ENCODE data around the gene COX7A2L.

The COX7A2L gene

GRCh38 chr2:42366411-42366810 is 5.4 kb upstream of the COX7A2L start:
- Histone ChIP-seq H3K27me3 (ENCODE audit: control insufficient read depth in 1 of 2, insufficient read depth in 2 of 2, low read length in 2 of 2) (no peaks in the 10 kb centered on the region), H3K4me3 (ENCODE audit: low read length in 2 of 2) (no peak overlapping the region), H3K9ac (ENCODE audit: low read length in 2 of 2) (no peak overlapping the region), H3K36me3 (ENCODE audit: control insufficient read depth in 2 of 2, insufficient read depth in 2 of 2, low read length in 2 of 2) (no peaks in the 10 kb centered on the region), H3K9me3 (ENCODE audit: control insufficient read depth in 2 of 2, low read length in 2 of 2) (no peaks in the 10 kb centered on the region), H3K4me1 (ENCODE audit: control insufficient read depth, insufficient read depth, low read length) (no peaks in the 10 kb centered on the region), H3K27ac (ENCODE audit: low read length) (no peak overlapping the region)

GRCh38 chr2:42364658-42365057 is 3.6 kb upstream of the COX7A2L start:
- Histone ChIP-seq H3K27ac (ENCODE audit: low read length) (no peak overlapping the region), H3K27me3 (ENCODE audit: control insufficient read depth in 1 of 2, insufficient read depth in 2 of 2, low read length in 2 of 2) (no peaks in the 10 kb centered on the region), H3K4me1 (ENCODE audit: control insufficient read depth, insufficient read depth, low read length) (peaks cover 7% of the 10 kb centered on the region), H3K4me3 (ENCODE audit: low read length in 2 of 2) (no peak overlapping the region), H3K36me3 (ENCODE audit: control insufficient read depth in 2 of 2, insufficient read depth in 2 of 2, low read length in 2 of 2) (no peaks in the 10 kb centered on the region), H3K9me3 (ENCODE audit: control insufficient read depth in 2 of 2, low read length in 2 of 2) (no peaks in the 10 kb centered on the region), H3K9ac (ENCODE audit: low read length in 2 of 2) (no peak overlapping the region)

DNA sequence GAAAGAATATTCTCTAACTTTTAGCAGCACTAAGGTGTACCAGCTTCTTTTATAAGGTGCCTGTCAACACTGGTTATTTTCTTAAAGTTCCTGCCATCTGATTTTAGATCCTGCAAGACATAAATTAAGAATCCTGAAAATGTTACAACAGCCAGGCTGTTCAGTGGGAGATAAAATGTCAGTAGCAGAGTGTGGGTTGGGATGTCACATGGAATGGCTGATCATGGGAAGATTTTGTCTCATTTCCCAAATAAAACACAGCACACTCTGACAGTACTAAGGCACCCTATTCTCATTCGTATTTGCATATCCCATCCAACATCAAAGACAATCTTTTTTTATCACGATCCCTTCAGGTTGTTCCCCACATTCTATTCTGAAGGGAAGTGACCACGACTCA is 2.4 kb upstream of the COX7A2L start:
- H3K27me3 ChIP-seq (ENCODE audit: control insufficient read depth in 1 of 2, insufficient read depth in 2 of 2, low read length in 2 of 2): no peaks in the 10 kb centered on the region
- H3K9me3 ChIP-seq (ENCODE audit: control insufficient read depth in 2 of 2, low read length in 2 of 2): no peaks in the 10 kb centered on the region
- H3K4me3 ChIP-seq (ENCODE audit: low read length in 2 of 2): no peak overlapping the region
- no peak overlapping the region for H3K27ac ChIP-seq (ENCODE audit: low read length)
- H3K36me3 ChIP-seq (ENCODE audit: control insufficient read depth in 2 of 2, insufficient read depth in 2 of 2, low read length in 2 of 2): no peaks in the 10 kb centered on the region
- H3K4me1 ChIP-seq (ENCODE audit: control insufficient read depth, insufficient read depth, low read length): peaks cover 14% of the 10 kb centered on the region
- H3K9ac ChIP-seq (ENCODE audit: low read length in 2 of 2): no peak overlapping the region

DNA sequence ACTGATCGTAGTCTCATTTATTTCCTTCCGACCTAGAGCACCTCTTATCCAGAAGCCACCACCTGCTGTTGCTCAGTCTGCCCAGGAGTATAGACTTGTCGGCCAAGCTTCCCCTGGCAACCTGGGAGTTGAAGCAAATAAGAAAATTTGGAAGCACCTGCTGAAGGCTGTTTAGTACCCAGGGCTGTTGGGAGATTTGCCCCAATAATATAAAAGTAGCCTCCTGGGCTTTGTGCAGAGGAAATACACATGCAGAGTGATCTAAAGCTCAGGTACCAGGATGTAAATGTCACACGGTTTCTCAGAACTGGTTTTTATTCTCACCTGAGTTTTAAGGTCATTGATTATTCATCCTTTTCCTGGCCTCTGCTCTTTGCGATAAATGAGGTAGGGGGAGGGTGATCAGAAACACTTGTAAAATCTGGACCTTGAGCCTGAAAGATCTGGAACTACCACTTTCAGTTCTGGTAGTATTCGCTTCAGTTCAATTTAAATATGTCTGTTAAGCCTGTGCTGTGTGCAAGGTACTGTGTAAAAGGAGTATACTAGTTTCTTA is 789 bp upstream of the COX7A2L start:
- Histone ChIP-seq H3K9me3 (ENCODE audit: control insufficient read depth in 2 of 2, low read length in 2 of 2) (no peaks in the 10 kb centered on the region), H3K4me3 (ENCODE audit: low read length in 2 of 2) (peak overlapping the region; percentile 71 to 99), H3K27me3 (ENCODE audit: control insufficient read depth in 1 of 2, insufficient read depth in 2 of 2, low read length in 2 of 2) (no peaks in the 10 kb centered on the region), H3K27ac (ENCODE audit: low read length) (peak overlapping the region; percentile 46), H3K4me1 (ENCODE audit: control insufficient read depth, insufficient read depth, low read length) (peaks cover 18% of the 10 kb centered on the region), H3K9ac (ENCODE audit: low read length in 2 of 2) (peak overlapping the region; percentile 75), H3K36me3 (ENCODE audit: control insufficient read depth in 2 of 2, insufficient read depth in 2 of 2, low read length in 2 of 2) (no peaks in the 10 kb centered on the region)

DNA sequence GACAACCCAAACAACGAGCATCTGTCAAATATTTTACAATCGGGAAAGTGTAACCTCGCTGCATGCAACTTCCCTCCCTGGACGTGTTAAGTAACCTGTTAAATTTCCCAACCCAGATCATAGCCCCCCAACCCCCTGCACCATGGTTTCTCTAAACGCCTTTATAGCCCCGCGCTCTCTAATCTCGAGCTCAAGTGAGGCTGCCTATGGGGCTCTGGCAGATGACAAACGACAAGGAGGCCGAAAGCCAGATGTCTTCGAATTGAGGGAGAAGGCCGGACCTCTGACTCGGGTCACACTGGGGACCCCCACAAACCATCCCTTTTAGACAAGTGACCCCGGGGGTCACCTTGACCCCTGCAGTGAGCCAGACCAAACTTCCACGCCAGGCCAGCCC is 526 bp downstream of the COX7A2L start:
- no peaks in the 10 kb centered on the region for H3K36me3 ChIP-seq (ENCODE audit: control insufficient read depth in 2 of 2, insufficient read depth in 2 of 2, low read length in 2 of 2)
- peak overlapping the region; percentile 88 to 99 for H3K4me3 ChIP-seq (ENCODE audit: low read length in 2 of 2)
- peaks cover 18% of the 10 kb centered on the region for H3K4me1 ChIP-seq (ENCODE audit: control insufficient read depth, insufficient read depth, low read length)
- no peaks in the 10 kb centered on the region for H3K9me3 ChIP-seq (ENCODE audit: control insufficient read depth in 2 of 2, low read length in 2 of 2)
- peak overlapping the region; percentile 98 for H3K9ac ChIP-seq (ENCODE audit: low read length in 2 of 2)
- H3K27ac ChIP-seq (ENCODE audit: low read length): peak overlapping the region; percentile 92
- no peaks in the 10 kb centered on the region for H3K27me3 ChIP-seq (ENCODE audit: control insufficient read depth in 1 of 2, insufficient read depth in 2 of 2, low read length in 2 of 2)

- Histone ChIP-seq H3K9ac (ENCODE audit: low read length in 2 of 2) (peak overlapping the region; percentile 98), H3K4me1 (ENCODE audit: control insufficient read depth, insufficient read depth, low read length) (peaks cover 18% of the 10 kb centered on the region), H3K4me3 (ENCODE audit: low read length in 2 of 2) (peak overlapping the region; percentile 88 to 99), H3K27me3 (ENCODE audit: control insufficient read depth in 1 of 2, insufficient read depth in 2 of 2, low read length in 2 of 2) (no peaks in the 10 kb centered on the region), H3K27ac (ENCODE audit: low read length) (no peak overlapping the region), H3K36me3 (ENCODE audit: control insufficient read depth in 2 of 2, insufficient read depth in 2 of 2, low read length in 2 of 2) (no peaks in the 10 kb centered on the region), H3K9me3 (ENCODE audit: control insufficient read depth in 2 of 2, low read length in 2 of 2) (no peaks in the 10 kb centered on the region)
Observed at GRCh38 chr2:42359965-42360483, 993 bp downstream of the COX7A2L start.

GRCh38 chr2:42359304-42359964 is 1.6 kb downstream of the COX7A2L start:
- H3K36me3 ChIP-seq (ENCODE audit: control insufficient read depth in 2 of 2, insufficient read depth in 2 of 2, low read length in 2 of 2): no peaks in the 10 kb centered on the region
- peaks cover 18% of the 10 kb centered on the region for H3K4me1 ChIP-seq (ENCODE audit: control insufficient read depth, insufficient read depth, low read length)
- no peaks in the 10 kb centered on the region for H3K9me3 ChIP-seq (ENCODE audit: control insufficient read depth in 2 of 2, low read length in 2 of 2)
- peak overlapping the region; percentile 98 for H3K9ac ChIP-seq (ENCODE audit: low read length in 2 of 2)
- H3K27ac ChIP-seq (ENCODE audit: low read length): no peak overlapping the region
- no peaks in the 10 kb centered on the region for H3K27me3 ChIP-seq (ENCODE audit: control insufficient read depth in 1 of 2, insufficient read depth in 2 of 2, low read length in 2 of 2)
- H3K4me3 ChIP-seq (ENCODE audit: low read length in 2 of 2): peak overlapping the region; percentile 88 to 99

- Histone ChIP-seq H3K4me1 (ENCODE audit: control insufficient read depth, insufficient read depth, low read length) (peaks cover 4% of the 10 kb centered on the region), H3K9ac (ENCODE audit: low read length in 2 of 2) (no peak overlapping the region), H3K4me3 (ENCODE audit: low read length in 2 of 2) (no peak overlapping the region), H3K27ac (ENCODE audit: low read length) (no peak overlapping the region), H3K36me3 (ENCODE audit: control insufficient read depth in 2 of 2, insufficient read depth in 2 of 2, low read length in 2 of 2) (peaks cover 6 to 9% of the 10 kb centered on the region in 2 donors), H3K9me3 (ENCODE audit: control insufficient read depth in 2 of 2, low read length in 2 of 2) (no peaks in the 10 kb centered on the region), H3K27me3 (ENCODE audit: control insufficient read depth in 1 of 2, insufficient read depth in 2 of 2, low read length in 2 of 2) (no peaks in the 10 kb centered on the region)
Observed at GRCh38 chr2:42353792-42354429, 7.1 kb downstream of the COX7A2L start.

GRCh38 chr2:42351864-42352263 is 9.2 kb downstream of the COX7A2L start:
- H3K4me3 ChIP-seq (ENCODE audit: low read length in 2 of 2): no peak overlapping the region
- H3K9me3 ChIP-seq (ENCODE audit: control insufficient read depth in 2 of 2, low read length in 2 of 2): no peaks in the 10 kb centered on the region
- no peaks in the 10 kb centered on the region for H3K4me1 ChIP-seq (ENCODE audit: control insufficient read depth, insufficient read depth, low read length)
- no peaks in the 10 kb centered on the region for H3K27me3 ChIP-seq (ENCODE audit: control insufficient read depth in 1 of 2, insufficient read depth in 2 of 2, low read length in 2 of 2)
- no peak overlapping the region for H3K9ac ChIP-seq (ENCODE audit: low read length in 2 of 2)
- H3K27ac ChIP-seq (ENCODE audit: low read length): no peak overlapping the region
- H3K36me3 ChIP-seq (ENCODE audit: control insufficient read depth in 2 of 2, insufficient read depth in 2 of 2, low read length in 2 of 2): peaks cover 6 to 9% of the 10 kb centered on the region in 2 donors

DNA sequence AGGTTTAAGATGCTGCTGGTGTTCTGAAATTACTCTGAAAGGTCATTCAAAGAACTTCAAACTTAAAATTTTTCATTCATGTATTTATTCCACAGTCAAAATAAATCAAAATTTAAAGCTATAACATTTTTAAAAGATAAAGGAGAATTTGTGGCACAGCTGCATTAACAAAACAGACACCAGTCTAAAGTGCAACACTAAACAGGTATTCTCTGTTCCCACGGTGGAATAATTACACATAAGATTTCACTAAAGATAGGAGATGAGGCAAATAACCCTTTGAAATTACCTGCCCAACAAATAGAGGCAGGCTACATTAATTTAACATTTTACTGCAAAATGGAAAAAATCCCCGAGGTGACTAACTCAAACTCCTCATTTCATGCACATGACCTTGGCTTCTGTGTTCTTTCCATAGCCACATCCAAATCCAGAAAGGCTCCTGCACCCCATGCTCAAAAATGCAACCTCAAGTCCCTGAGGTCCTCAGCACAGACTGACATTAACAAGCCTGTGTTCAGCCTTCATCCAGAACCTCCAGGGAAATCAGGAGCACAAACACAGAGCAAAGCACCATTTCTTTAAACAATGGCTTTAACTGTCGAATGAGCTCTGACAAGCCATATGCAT is 10.5 kb downstream of the COX7A2L start:
- H3K4me3 ChIP-seq (ENCODE audit: low read length in 2 of 2): no peak overlapping the region
- H3K36me3 ChIP-seq (ENCODE audit: control insufficient read depth in 2 of 2, insufficient read depth in 2 of 2, low read length in 2 of 2): peaks cover 8 to 18% of the 10 kb centered on the region in 2 donors
- no peaks in the 10 kb centered on the region for H3K4me1 ChIP-seq (ENCODE audit: control insufficient read depth, insufficient read depth, low read length)
- H3K27me3 ChIP-seq (ENCODE audit: control insufficient read depth in 1 of 2, insufficient read depth in 2 of 2, low read length in 2 of 2): no peaks in the 10 kb centered on the region
- no peak overlapping the region for H3K9ac ChIP-seq (ENCODE audit: low read length in 2 of 2)
- H3K9me3 ChIP-seq (ENCODE audit: control insufficient read depth in 2 of 2, low read length in 2 of 2): no peaks in the 10 kb centered on the region
- H3K27ac ChIP-seq (ENCODE audit: low read length): no peak overlapping the region

Data from stomach smooth muscle (tissue), 2 donors.